NB4 (cell line): ENCODE data around the gene F13A1.

Source experiments
- DNase-seq: peaks from one replicate; pipeline ENCODE4 v3.0.0; 2010; ENCODE audit warnings: low read depth
- H3K4me3 ChIP-seq: one replicate; pipeline ENCODE4 v1.5.1; 2011; ENCODE audit warnings: mild to moderate bottlenecking, low read depth, low read length, moderate library complexity
- MYC ChIP-seq: IDR thresholded peaks from 2 replicates; pipeline ENCODE4 v1.6.1; 2011; ENCODE audit warnings: low read depth, low read length
- POLR2A ChIP-seq: IDR thresholded peaks from 2 replicates; pipeline ENCODE4 v1.6.1; 2011; ENCODE audit warnings: mild to moderate bottlenecking; ENCODE audit not compliant: insufficient read length; ENCODE audit errors: extremely low read depth
- TF ChIP-seq, protein P1 (sequence below): IDR thresholded peaks from 2 replicates; pipeline ENCODE4 v1.6.1; 2011; ENCODE audit warnings: low read depth, low read length
- TF ChIP-seq, protein P2 (sequence below): IDR thresholded peaks from one replicate; pipeline ENCODE4 v1.5.1; 2012; ENCODE audit warnings: low read depth, low read length

Gene F13A1

DNA sequence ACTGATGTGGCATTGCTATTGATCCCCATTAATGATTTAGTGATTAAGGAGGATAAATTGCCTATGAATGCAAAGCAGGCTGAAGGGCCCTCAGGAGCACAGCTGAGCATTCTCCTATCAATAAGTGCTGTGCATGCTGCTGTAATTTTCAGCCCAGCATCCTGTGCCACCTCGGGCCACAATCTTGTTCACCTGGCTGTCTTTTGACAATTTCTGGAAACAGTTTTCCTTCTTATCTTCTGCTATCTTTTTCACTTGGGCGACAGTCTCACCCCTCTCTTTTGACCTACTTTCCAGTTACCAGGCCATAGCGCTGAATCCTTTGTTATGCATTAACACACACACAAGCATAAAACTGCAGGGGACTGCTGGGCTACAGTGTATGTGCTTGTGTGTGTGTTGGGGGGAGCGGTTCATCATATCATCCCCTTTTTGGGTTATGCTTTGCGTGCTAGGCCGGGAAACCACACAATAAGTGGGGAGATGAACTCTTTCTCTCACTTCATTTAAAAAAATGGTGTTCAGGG lies 60.2 kb downstream of the F13A1 start:
- H3K4me3 ChIP-seq: no peak overlapping the region
- TF ChIP-seq, protein P1, sequence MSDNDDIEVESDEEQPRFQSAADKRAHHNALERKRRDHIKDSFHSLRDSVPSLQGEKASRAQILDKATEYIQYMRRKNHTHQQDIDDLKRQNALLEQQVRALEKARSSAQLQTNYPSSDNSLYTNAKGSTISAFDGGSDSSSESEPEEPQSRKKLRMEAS: no peak
- TF ChIP-seq POLR2A: no peak
- TF ChIP-seq, protein P2, sequence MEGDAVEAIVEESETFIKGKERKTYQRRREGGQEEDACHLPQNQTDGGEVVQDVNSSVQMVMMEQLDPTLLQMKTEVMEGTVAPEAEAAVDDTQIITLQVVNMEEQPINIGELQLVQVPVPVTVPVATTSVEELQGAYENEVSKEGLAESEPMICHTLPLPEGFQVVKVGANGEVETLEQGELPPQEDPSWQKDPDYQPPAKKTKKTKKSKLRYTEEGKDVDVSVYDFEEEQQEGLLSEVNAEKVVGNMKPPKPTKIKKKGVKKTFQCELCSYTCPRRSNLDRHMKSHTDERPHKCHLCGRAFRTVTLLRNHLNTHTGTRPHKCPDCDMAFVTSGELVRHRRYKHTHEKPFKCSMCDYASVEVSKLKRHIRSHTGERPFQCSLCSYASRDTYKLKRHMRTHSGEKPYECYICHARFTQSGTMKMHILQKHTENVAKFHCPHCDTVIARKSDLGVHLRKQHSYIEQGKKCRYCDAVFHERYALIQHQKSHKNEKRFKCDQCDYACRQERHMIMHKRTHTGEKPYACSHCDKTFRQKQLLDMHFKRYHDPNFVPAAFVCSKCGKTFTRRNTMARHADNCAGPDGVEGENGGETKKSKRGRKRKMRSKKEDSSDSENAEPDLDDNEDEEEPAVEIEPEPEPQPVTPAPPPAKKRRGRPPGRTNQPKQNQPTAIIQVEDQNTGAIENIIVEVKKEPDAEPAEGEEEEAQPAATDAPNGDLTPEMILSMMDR: no peak
- no peak for TF ChIP-seq MYC
- no peak for DNase-seq

DNA sequence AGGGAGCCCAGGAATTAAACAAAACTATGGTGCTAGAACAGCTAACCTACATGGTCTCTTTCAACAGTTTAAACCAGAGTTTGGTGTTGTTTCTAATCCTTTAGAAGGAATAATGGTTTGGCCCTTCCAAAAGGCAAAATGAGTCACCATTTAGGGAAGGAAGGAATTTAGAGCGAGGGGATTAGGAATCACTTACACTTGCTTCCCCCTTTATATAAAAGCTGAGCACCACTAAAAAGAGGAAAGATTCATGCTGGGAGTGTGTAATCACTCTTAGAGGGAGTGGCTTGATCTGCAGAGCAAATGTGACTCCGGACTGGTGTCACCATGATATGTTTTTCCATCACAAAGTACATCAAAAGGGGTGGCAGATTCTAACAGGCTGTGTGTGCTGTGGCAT lies 63.6 kb downstream of the F13A1 start:
- no peak for DNase-seq
- TF ChIP-seq, protein P1: no peak
- no peak for TF ChIP-seq MYC
- no peak for TF ChIP-seq POLR2A
- TF ChIP-seq, protein P2: no peak

DNA sequence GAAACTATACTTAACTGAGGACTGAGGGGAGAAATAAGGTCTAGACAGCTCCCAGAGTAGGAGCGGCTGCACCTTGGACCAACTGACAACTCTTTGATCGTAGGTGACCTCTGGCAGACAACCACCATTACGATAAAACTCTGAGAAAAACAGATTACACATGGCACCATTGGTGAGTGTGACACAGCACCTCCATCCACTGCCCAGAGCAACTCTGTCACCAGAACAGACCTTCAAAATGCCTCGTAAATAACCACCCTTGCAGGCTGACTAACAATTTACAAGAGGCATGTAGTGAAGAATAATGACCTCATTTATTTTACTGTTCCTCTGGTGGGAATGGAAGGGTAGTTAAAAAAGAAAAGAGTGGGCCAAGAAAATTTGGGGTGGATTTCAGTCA lies 64.2 kb downstream of the F13A1 start:
- DNase-seq: no peak
- TF ChIP-seq, protein P2: no peak
- TF ChIP-seq, protein P1: no peak
- TF ChIP-seq POLR2A: no peak
- no peak for TF ChIP-seq MYC
- H3K4me3 ChIP-seq: no peak overlapping the region

More for the DNA sequence above, 63.6 kb downstream of the F13A1 start:
- H3K4me3 ChIP-seq: no peak overlapping the region

DNA sequence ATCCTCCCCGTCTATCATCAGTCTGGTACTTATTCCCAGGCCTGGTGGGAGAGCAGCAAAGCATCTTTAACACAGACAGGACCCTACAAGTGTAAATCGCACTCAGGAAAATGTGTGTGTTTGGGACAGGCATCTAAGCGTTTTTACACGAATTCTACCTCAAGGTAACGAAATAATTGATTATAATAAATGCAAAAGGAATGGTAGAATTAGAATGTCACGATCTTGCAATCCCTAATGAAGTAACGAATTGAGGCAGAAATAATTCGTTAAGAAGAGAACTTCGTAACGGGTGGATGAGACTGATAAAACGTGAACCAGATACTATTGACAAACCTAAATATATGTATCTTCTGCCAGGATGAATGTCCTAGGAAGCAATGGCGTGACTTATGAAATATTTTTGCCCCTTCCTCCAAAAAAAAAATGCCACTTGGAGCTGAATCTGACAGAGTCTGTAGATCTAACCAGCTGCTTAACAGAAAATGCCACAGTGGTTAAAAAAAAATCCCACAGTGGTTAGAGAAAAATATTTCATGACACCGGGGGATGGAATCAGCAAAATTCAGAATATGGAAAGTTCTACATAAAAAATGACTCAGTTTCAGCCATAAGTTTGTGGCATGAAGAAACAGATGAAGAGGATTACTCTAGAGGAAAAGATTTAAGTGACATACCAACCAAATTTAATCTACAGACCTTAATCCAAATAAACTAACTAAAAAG lies 68.7 kb downstream of the F13A1 start:
- TF ChIP-seq, protein P2: no peak
- TF ChIP-seq MYC (no peak), POLR2A (no peak)
- TF ChIP-seq, protein P1: no peak
- no peak overlapping the region for H3K4me3 ChIP-seq
- no peak for DNase-seq

DNA sequence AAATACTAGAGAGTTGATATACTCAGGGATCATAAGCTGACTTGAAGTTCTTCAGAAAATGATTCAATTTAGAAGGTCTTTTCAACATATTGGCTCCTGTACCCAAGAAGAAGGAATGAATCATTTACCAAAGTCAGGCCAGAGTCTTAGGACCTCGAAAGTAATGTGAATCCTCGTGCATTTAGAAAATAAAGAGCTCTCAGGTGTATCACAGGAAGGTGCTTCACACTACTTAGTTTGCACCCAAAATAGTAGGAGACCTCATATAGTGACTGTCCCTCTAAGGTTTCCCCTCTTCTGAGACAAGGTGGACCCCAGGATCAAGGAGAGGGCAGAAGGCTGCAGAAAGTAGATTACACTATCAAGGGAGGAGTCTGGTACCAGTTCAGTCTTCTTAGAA lies 71.8 kb downstream of the F13A1 start:
- H3K4me3 ChIP-seq: no peak overlapping the region
- DNase-seq: no peak
- TF ChIP-seq, protein P2: no peak
- TF ChIP-seq, protein P1: no peak
- no peak for TF ChIP-seq MYC
- no peak for TF ChIP-seq POLR2A

DNA sequence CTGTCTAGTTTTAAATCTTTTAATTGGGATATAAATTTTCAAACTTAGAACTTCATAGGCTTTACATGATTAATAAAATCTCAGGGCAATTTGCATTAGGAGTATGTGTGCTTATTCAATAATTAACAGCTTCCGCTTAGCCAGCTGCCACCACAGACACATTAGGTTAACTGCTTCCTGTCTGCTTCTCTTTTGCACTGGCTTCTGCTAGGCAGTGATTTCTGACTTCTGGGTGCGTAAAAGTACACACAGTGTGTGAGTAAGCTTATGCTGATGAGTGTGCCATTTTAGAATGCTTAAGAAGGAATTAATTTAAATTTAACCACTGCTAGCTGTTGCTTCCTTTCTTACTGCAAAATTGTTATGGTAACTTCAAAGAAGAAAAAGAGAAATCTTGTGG lies 73.9 kb downstream of the F13A1 start:
- peak; percentile 16 for DNase-seq
- TF ChIP-seq, protein P1: no peak
- TF ChIP-seq POLR2A: no peak
- TF ChIP-seq MYC: no peak
- TF ChIP-seq, protein P2: no peak
- no peak overlapping the region for H3K4me3 ChIP-seq
